Neutrophil (primary cell): ENCODE data around the gene MAN2B1.
"Not testable (repeated sequence)": the region's sequence is repeated elsewhere in the genome, so short reads cannot be mapped to it uniquely, and the experiment has no call there.

Experiments
- H3K27ac ChIP-seq: fragments of 200-600 bp; sonication (generic); 2 replicates; pipeline ENCODE4 v1.5.1; 2016; ENCODE audit warnings: mild to moderate bottlenecking, moderate library complexity
- H3K27me3 ChIP-seq: fragments of 200-600 bp; sonication (generic); 2 replicates; pipeline ENCODE4 v1.6.0; 2016; ENCODE audit warnings: mild to moderate bottlenecking
- H3K36me3 ChIP-seq: fragments of 200-600 bp; sonication (generic); 2 replicates; pipeline ENCODE4 v1.5.1; 2017
- H3K4me1 ChIP-seq, 2 experiments: fragments of 200-600 bp in 1 of 2; sonication (generic) in 1 of 2; 1 replicate in 1 of 2; 2 replicates in 1 of 2; pipeline versions ENCODE4 v1.5.1 to v1.6.1; 2013 to 2016; ENCODE audit warnings: low read depth in 1 of 2, low read length in 1 of 2, mild to moderate bottlenecking in 1 of 2, moderate library complexity in 1 of 2; ENCODE audit not compliant: control insufficient read depth in 1 of 2, insufficient read depth in 1 of 2
- H3K4me3 ChIP-seq, 2 experiments: fragments of 200-600 bp in 1 of 2; sonication (generic) in 1 of 2; 1 replicate in 1 of 2; 2 replicates in 1 of 2; pipeline ENCODE4 v1.5.1; 2013 to 2016; ENCODE audit warnings: low read depth in 1 of 2, low read length in 1 of 2, mild to moderate bottlenecking in 1 of 2, moderate library complexity in 1 of 2
- H3K9me3 ChIP-seq: fragments of 200-600 bp; sonication (generic); 2 replicates; pipeline ENCODE4 v1.5.1; 2016
- CTCF ChIP-seq: fragments of 200-600 bp; sonication (generic); IDR thresholded peaks from 2 replicates; pipeline ENCODE4 v1.5.1; 2016; ENCODE audit warnings: antibody characterized with exemption

MAN2B1 gene

GRCh38 chr19:12626958-12627357, 39.6 kb downstream of the MAN2B1 start:
- H3K9me3 ChIP-seq, result peaks cover 20% of the 10 kb centered on the region
- peaks cover 73% of the 10 kb centered on the region for H3K36me3 ChIP-seq
- no peak overlapping the region for H3K27ac ChIP-seq
- H3K4me1 ChIP-seq, result no peaks in the 10 kb centered on the region
- TF ChIP-seq CTCF, result no peak
- no peak overlapping the region for H3K4me3 ChIP-seq
- no peaks in the 10 kb centered on the region for H3K27me3 ChIP-seq

DNA sequence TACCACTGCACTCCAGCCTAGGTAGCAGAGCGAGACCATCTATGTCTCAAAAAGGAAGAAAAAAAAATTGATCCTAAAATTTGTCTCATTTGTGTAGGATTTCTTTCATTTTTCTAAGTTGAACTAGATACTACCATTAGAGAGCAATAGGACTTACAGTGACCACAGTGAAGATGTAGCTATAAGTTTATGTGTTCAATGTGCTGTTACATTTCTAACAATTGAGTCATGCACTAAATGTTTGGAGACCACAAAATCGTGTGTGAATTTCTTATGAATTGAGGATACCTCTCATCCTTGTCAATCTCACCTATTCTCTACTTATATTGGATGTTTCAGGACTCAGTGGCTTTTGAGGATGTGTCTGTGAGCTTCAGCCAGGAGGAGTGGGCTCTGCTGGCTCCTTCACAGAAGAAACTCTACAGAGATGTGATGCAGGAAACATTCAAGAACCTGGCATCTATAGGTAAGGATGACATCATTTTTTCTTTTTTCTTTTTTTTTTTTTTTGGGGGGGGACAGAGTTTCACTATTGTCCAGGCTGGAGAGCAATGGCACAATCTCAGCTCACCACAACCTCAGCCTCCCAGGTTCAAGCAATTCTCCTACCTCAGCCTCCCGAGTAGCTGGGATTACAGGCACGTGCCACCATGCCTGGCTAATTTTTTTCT, 43.0 kb downstream of the MAN2B1 start:
- H3K4me3 ChIP-seq, result no peak overlapping the region
- no peaks in the 10 kb centered on the region for H3K27me3 ChIP-seq
- no peak for TF ChIP-seq CTCF
- H3K36me3 ChIP-seq, result peaks cover 57% of the 10 kb centered on the region
- no peak overlapping the region for H3K27ac ChIP-seq
- H3K4me1 ChIP-seq, result no peaks in the 10 kb centered on the region
- H3K9me3 ChIP-seq, result peaks cover 17% of the 10 kb centered on the region

DNA sequence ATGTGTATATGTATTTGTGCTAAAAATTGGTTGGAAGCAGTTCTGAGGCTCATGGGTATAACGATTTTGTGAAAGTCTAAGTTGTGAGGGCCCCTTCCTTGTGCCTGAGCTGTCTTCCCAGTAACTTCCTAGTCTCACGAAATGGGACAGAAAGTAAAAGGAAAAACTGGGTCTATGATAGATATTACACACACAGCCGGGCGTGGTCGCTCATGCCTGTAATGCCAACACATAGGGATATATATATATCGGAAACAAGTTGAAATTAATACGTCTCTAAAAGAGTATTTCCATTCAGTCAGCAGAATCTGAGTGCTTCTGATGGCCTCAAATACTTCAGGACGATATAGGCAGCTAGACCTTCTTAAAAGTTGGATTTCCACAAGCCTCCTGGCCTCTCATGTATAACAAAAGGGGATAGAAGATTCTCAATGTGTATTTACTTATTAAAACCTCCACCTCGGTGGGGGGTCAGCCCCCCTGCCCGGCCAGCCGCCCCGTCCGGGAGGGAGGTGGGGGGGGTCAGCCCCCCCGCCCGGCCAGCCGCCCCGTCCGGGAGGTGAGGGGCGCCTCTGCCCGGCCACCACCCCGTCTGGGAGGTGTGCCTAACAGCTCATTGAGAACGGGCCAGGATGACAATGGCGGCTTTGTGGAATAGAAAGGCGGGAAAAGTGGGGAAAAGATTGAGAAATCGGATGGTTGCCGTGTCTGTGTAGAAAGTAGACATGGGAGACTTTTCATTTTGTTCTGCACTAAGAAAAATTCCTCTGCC, 45.1 kb downstream of the MAN2B1 start:
- not testable (repeated sequence) for H3K4me1 ChIP-seq, H3K9me3 ChIP-seq, H3K4me3 ChIP-seq, H3K27ac ChIP-seq, H3K27me3 ChIP-seq
- H3K36me3 ChIP-seq, result peaks cover 36% of the 10 kb centered on the region

- Histone ChIP-seq H3K27ac (no peak overlapping the region), H3K36me3 (no peaks in the 10 kb centered on the region)
- TF ChIP-seq CTCF, result no peak
Observed at GRCh38 chr19:12617646-12618045, 48.9 kb downstream of the MAN2B1 start.

DNA sequence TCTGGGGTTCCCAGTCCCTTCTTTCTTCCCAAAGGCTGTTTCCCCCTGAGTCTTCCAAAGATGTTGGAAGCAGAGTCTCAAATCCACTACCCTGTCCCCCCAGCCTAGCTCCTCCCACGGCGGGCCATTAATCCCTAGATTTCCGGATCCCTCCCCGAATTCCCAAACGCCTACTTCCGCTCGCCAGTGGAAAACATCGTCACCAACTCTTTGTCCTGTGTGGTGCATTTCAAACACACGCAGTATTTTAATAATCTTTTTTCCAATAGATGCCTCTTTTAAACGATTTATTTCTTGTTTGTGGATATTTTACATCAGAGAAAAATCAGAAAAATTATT, 55.2 kb downstream of the MAN2B1 start:
- Histone ChIP-seq H3K9me3 (no peaks in the 10 kb centered on the region), H3K4me1 (peaks cover 41 to 46% of the 10 kb centered on the region in 2 experiments), H3K4me3 (peak overlapping the region; percentile 65 to 95), H3K36me3 (no peaks in the 10 kb centered on the region), H3K27me3 (no peaks in the 10 kb centered on the region), H3K27ac (peak overlapping the region; percentile 92)
- TF ChIP-seq CTCF, result no peak

More at GRCh38 chr19:12617646-12618045, 48.9 kb downstream of the MAN2B1 start:
- Histone ChIP-seq H3K4me1 (peaks cover 19 to 20% of the 10 kb centered on the region in 2 experiments), H3K4me3 (no peak overlapping the region), H3K9me3 (no peaks in the 10 kb centered on the region), H3K27me3 (no peaks in the 10 kb centered on the region)
